ENCODE results near the gene CNTNAP2. TPM values are rescaled to one million over a fixed set of nuclear protein-coding genes. Genes with fewer than 3 reads are reported as not detected.

Gene CNTNAP2
- total RNA-seq, 3 donors from 2014 or later (not counting 1 experiment from before 2014, with no cell fraction given): 0.18 to 1.1 TPM; not detected in 1

- H3K36me3 Mint-ChIP-seq: no peaks in the 10 kb centered on the region
- H3K9me3 Mint-ChIP-seq: no peaks in the 10 kb centered on the region
- no peak for TF ChIP-seq CTCF (IDR thresholded peaks at IDR 0.05)
- no peak overlapping the region for H3K27ac ChIP-seq (ENCODE audit: low read length)
- no peaks in the 10 kb centered on the region for H3K9me3 ChIP-seq (ENCODE audit: control insufficient read depth, insufficient read depth, low read length)
- ATAC-seq (no peak), DNase-seq (no peak)
- 88% methylated on average over 9 of the region's 9 CpGs for WGBS (ENCODE audit: insufficient coverage)
- no peaks in the 10 kb centered on the region for H3K4me1 ChIP-seq (ENCODE audit: control insufficient read depth, insufficient read depth, low read length)
- no peaks in the 10 kb centered on the region for H3K36me3 ChIP-seq (ENCODE audit: control insufficient read depth, insufficient read depth, low read length)
- no peaks in the 10 kb centered on the region for H3K4me1 Mint-ChIP-seq
- no peak overlapping the region for H3K4me3 ChIP-seq (ENCODE audit: low read length)
- H3K4me3 Mint-ChIP-seq: no peak overlapping the region
- peaks cover 15 to 20% of the 10 kb centered on the region in 2 donors for H3K27me3 Mint-ChIP-seq (ENCODE audit: low read depth in 2 of 2)
- no peaks in the 10 kb centered on the region for H3K27me3 ChIP-seq (ENCODE audit: control insufficient read depth, insufficient read depth, low read length)
- H3K27ac Mint-ChIP-seq: no peak overlapping the region
- intact Hi-C loops (cut with micrococcal nuclease): no loop called here
These were observed 2088.2 kb downstream of the CNTNAP2 start for GRCh38 chr7:148204639-148205304.

- no peak for DNase-seq
- 78% methylated on average over 6 of the region's 6 CpGs for WGBS (ENCODE audit: insufficient coverage)
- H3K36me3 ChIP-seq (ENCODE audit: control insufficient read depth, insufficient read depth, low read length): no peaks in the 10 kb centered on the region
- H3K9me3 Mint-ChIP-seq: no peaks in the 10 kb centered on the region
- H3K27me3 Mint-ChIP-seq (ENCODE audit: low read depth in 2 of 2): peaks cover 7% of the 10 kb centered on the region in 2 donors
- no peak overlapping the region for H3K4me3 Mint-ChIP-seq
- ATAC-seq: no peak
- no peak for TF ChIP-seq CTCF (IDR thresholded peaks at IDR 0.05)
- no peaks in the 10 kb centered on the region for H3K4me1 ChIP-seq (ENCODE audit: control insufficient read depth, insufficient read depth, low read length)
- no peaks in the 10 kb centered on the region for H3K9me3 ChIP-seq (ENCODE audit: control insufficient read depth, insufficient read depth, low read length)
- no peak overlapping the region for H3K27ac ChIP-seq (ENCODE audit: low read length)
- no peaks in the 10 kb centered on the region for H3K27me3 ChIP-seq (ENCODE audit: control insufficient read depth, insufficient read depth, low read length)
- intact Hi-C loops (cut with micrococcal nuclease): no loop called here
- no peaks in the 10 kb centered on the region for H3K4me1 Mint-ChIP-seq
- H3K4me3 ChIP-seq (ENCODE audit: low read length): no peak overlapping the region
- no peaks in the 10 kb centered on the region for H3K36me3 Mint-ChIP-seq
- no peak overlapping the region for H3K27ac Mint-ChIP-seq
These were observed 2093.1 kb downstream of the CNTNAP2 start for GRCh38 chr7:148209643-148210190.

GRCh38 chr7:148210804-148211325, 2094.3 kb downstream of the CNTNAP2 start:
- Mint-ChIP-seq H3K36me3 (no peaks in the 10 kb centered on the region), H3K4me3 (no peak overlapping the region), H3K4me1 (no peaks in the 10 kb centered on the region), H3K27me3 (ENCODE audit: low read depth in 2 of 2) (peaks cover 7% of the 10 kb centered on the region in 2 donors), H3K27ac (no peak overlapping the region), H3K9me3 (no peaks in the 10 kb centered on the region)
- Histone ChIP-seq H3K27ac (ENCODE audit: low read length) (no peak overlapping the region), H3K27me3 (ENCODE audit: control insufficient read depth, insufficient read depth, low read length) (no peaks in the 10 kb centered on the region), H3K4me1 (ENCODE audit: control insufficient read depth, insufficient read depth, low read length) (no peaks in the 10 kb centered on the region), H3K9me3 (ENCODE audit: control insufficient read depth, insufficient read depth, low read length) (no peaks in the 10 kb centered on the region), H3K36me3 (ENCODE audit: control insufficient read depth, insufficient read depth, low read length) (no peaks in the 10 kb centered on the region), H3K4me3 (ENCODE audit: low read length) (no peak overlapping the region)
- DNase-seq: no peak
- intact Hi-C loops (cut with micrococcal nuclease): no loop called here
- WGBS (ENCODE audit: insufficient coverage): 100% methylated on average over 2 of the region's 3 CpGs
- no peak for TF ChIP-seq CTCF (IDR thresholded peaks at IDR 0.05)
- ATAC-seq: no peak

Measured in natural killer cell (primary cell).